GM23248 (cell line): ENCODE data around the gene MMS19. TPM values are rescaled to one million over a fixed set of nuclear protein-coding genes. Genes with fewer than 3 reads are reported as not detected.

Experiments used
- DNase-seq: peaks from one replicate; pipeline ENCODE4 v3.0.0-alpha.2; 2015
- H2AFZ ChIP-seq: fragments of 200-600 bp; sonication (generic); 2 replicates; pipeline ENCODE4 v1.6.1; 2016; ENCODE audit warnings: antibody characterized with exemption
- H3F3A ChIP-seq: fragments of 200-600 bp; sonication (generic); 2 replicates; pipeline ENCODE4 v1.6.1; 2016; ENCODE audit warnings: mild to moderate bottlenecking, antibody characterized with exemption, mixed run types; ENCODE audit not compliant: insufficient read depth
- H3K27ac ChIP-seq: fragments of 200-600 bp; sonication (generic); 2 replicates; pipeline ENCODE4 v1.5.1; 2016; ENCODE audit warnings: mild to moderate bottlenecking
- H3K27me3 ChIP-seq: fragments of 200-600 bp; sonication (generic); replicated peaks from 2 replicates; pipeline ENCODE4 v1.6.1; 2016; ENCODE audit warnings: mild to moderate bottlenecking; ENCODE audit not compliant: insufficient read depth
- H3K36me3 ChIP-seq: fragments of 200-600 bp; sonication (generic); 2 replicates; pipeline ENCODE4 v1.6.1; 2016; ENCODE audit warnings: low read depth, mild to moderate bottlenecking
- H3K4me1 ChIP-seq: fragments of 200-600 bp; sonication (generic); 2 replicates; pipeline ENCODE4 v1.6.1; 2016; ENCODE audit warnings: mild to moderate bottlenecking; ENCODE audit not compliant: insufficient read depth
- H3K4me2 ChIP-seq: fragments of 200-600 bp; sonication (generic); one replicate; pipeline ENCODE4 v1.6.1; 2016; ENCODE audit warnings: mild to moderate bottlenecking; ENCODE audit not compliant: unreplicated experiment
- H3K4me3 ChIP-seq: fragments of 200-600 bp; sonication (generic); 2 replicates; pipeline ENCODE4 v1.5.1; 2016; ENCODE audit warnings: mild to moderate bottlenecking
- H3K79me2 ChIP-seq: fragments of 200-600 bp; sonication (generic); 2 replicates; pipeline ENCODE4 v1.6.1; 2016; ENCODE audit warnings: mild to moderate bottlenecking; ENCODE audit not compliant: insufficient read depth
- H3K9ac ChIP-seq: fragments of 200-600 bp; sonication (generic); 2 replicates; pipeline ENCODE4 v1.6.1; 2016; ENCODE audit warnings: mild to moderate bottlenecking
- H3K9me2 ChIP-seq: fragments of 200-600 bp; sonication (generic); 2 replicates; pipeline ENCODE4 v1.6.1; 2016; ENCODE audit warnings: mixed run types, mild to moderate bottlenecking, moderate library complexity; ENCODE audit not compliant: insufficient read depth
- H3K9me3 ChIP-seq: fragments of 200-600 bp; sonication (generic); one replicate; pipeline ENCODE4 v1.6.1; 2017; ENCODE audit warnings: low read depth
- H4K20me1 ChIP-seq: fragments of 200-600 bp; sonication (generic); 2 replicates; pipeline ENCODE4 v1.6.0; 2016; ENCODE audit not compliant: insufficient read depth
- EZH2 ChIP-seq: fragments of 200-600 bp; sonication (generic); IDR thresholded peaks from 2 replicates; pipeline ENCODE4 v1.6.1; 2018; ENCODE audit warnings: antibody characterized with exemption, mild to moderate bottlenecking; ENCODE audit not compliant: insufficient read depth, poor library complexity, severe bottlenecking
- EZH2phosphoT487 ChIP-seq: fragments of 200-600 bp; sonication (generic); IDR thresholded peaks from 2 replicates; pipeline ENCODE4 v1.6.1; 2018; ENCODE audit warnings: antibody characterized with exemption, moderate library complexity, mild to moderate bottlenecking, low read depth; ENCODE audit not compliant: insufficient read depth
- WGBS, 2 experiments: methylation state at CpG; one replicate each; pipeline ENCODE4 v1.1.6; 2015 to 2017; ENCODE audit warnings: low lambda C conversion rate in 2 of 2, low coverage in 1 of 2; ENCODE audit errors: missing lambda C conversion rate in 2 of 2; 5-methylcytosine and 5-hydroxymethylcytosine counted together
- in situ Hi-C: fragments of 300-500 bp; cut with MboI; formaldehyde crosslinking; loops from 2 replicates; pipeline ENCODE4 v1.15.0; 2020
- polyA plus RNA-seq: library from polyadenylated mRNA; unstranded; fragments of >200 nt; fragmentation: Nextera tagmentation; extraction: Ambion mirVana; gene quantifications from 2 replicates; pipeline ENCODE4 v1.2.1, GENCODE V29; 2016
- total RNA-seq: library from RNA; depleted of rRNA; stranded (reverse); fragments of >200 nt; shearing (Covaris generic); gene quantifications from 2 replicates; pipeline ENCODE4 v1.2.3, GENCODE V29; 2014

The MMS19 gene
- total and polyA plus RNA-seq, 2 experiments from 2014 or later, result 40.0 to 89.7 TPM

DNA sequence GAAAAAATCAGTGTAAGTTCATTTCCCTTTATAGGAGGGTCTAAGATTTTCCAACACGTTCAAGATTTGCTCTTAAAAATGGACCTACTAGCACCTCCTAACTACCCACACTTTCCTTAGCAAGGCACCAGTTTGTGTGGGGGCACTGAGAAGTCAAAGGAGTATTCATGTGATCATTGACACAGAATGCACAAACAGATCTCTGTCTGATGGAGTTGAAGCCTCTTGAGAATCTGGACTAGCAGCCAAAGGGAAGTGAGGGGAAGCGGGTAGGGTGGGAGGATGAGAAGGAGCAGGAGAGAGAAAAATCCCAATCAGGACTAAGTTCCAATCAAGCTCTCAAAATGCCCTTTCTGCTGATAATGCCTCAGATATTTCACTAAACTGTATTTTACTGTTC, 4.1 kb downstream of the MMS19 start:
- Histone ChIP-seq H3K4me3 (no peak overlapping the region), H3K79me2 (peaks cover 84% of the 10 kb centered on the region), H3K4me2 (peak overlapping the region; percentile 20), H3K9me2 (no peaks in the 10 kb centered on the region), H3K27ac (no peak overlapping the region), H3K27me3 (no peaks in the 10 kb centered on the region), H3K9ac (0 out of 2 replicates have a peak overlapping the region, but pooled peaks have one; percentile 9), H3K9me3 (no peaks in the 10 kb centered on the region), H2AFZ (no peak overlapping the region), H3F3A (peaks cover 25% of the 10 kb centered on the region; the same call in 1 of the 2 replicates), H3K4me1 (peaks cover 36% of the 10 kb centered on the region), H4K20me1 (peaks cover 7% of the 10 kb centered on the region; the same call in 1 of the 2 replicates), H3K36me3 (0 out of 2 replicates have a peak, but pooled peaks cover 10% of the 10 kb centered on the region)
- in situ Hi-C loops, result no loop called here
- DNase-seq, result peak; percentile 22
- WGBS, 2 experiments, result 39 to 51% methylated on average over 2 of the region's 2 CpGs
- TF ChIP-seq EZH2phosphoT487 (no peak), EZH2 (no peak)

DNA sequence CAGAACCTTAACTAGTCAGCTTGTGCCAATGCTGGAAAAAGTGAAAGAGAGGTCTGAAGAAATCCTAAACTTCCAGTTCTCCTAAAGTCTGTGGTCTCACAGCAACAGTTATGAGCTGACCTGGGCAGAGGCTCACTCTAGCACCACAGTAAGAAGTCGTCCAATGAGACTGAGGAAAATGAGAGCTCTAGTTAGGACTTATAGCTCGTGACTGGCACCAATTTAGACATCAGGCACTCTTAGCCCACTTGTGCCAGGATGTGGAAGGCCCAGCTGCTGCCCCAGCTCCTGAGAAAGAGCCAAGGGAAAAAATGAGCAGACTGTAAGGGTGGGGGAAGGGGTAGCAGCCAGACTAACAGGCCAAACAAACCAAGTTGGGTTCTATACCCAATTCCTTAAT, 7.6 kb downstream of the MMS19 start:
- in situ Hi-C loops, result no loop called here
- H3K4me1 ChIP-seq, result peaks cover 27% of the 10 kb centered on the region
- peaks cover 100% of the 10 kb centered on the region for H3K79me2 ChIP-seq
- H3K9ac ChIP-seq, result no peak overlapping the region
- 0 out of 2 replicates have a peak, but pooled peaks cover 14% of the 10 kb centered on the region for H3K36me3 ChIP-seq
- H4K20me1 ChIP-seq, result peaks cover 20% of the 10 kb centered on the region; the same call in 1 of the 2 replicates
- H3K27ac ChIP-seq, result no peak overlapping the region
- peak; percentile 21 for DNase-seq
- TF ChIP-seq EZH2 (no peak), EZH2phosphoT487 (no peak)
- H2AFZ ChIP-seq, result no peak overlapping the region
- 29 to 42% methylated on average over 2 of the region's 2 CpGs for WGBS, 2 experiments
- H3F3A ChIP-seq, result 0 out of 2 replicates have a peak, but pooled peaks cover 11% of the 10 kb centered on the region
- no peaks in the 10 kb centered on the region for H3K9me3 ChIP-seq
- H3K27me3 ChIP-seq, result no peaks in the 10 kb centered on the region
- H3K4me3 ChIP-seq, result no peak overlapping the region
- peak overlapping the region; percentile 22 for H3K4me2 ChIP-seq
- H3K9me2 ChIP-seq, result no peaks in the 10 kb centered on the region

DNA sequence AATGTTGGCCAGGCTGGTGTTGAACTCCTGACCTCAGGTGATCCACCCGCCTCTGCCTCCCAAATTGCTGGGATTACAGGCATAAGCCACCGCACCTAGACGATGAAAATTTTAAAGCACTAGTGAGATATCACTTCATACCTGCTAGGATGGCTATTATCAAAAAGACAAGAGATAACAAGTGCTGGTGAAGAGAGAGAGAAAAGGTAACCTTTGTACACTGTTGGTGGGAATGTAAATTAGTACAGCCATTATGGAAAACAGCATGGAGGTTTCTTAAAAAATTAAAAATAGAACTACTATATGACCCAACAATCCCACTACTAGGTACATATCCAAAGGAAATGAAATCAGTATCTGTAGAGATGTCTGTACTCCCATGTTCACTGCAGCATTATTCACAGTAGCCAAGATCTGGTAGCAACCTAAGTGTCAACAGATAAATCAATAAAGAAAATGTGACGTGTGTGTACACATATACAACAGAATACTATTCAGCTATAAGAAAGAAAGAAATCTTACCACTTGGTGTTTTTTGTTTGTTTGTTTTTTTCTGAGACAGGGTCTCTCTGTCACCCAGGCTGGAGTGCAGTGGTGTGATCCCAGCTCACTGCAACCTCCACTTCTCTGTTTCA, 12.5 kb downstream of the MMS19 start:
- Histone ChIP-seq H3K27ac (no peak overlapping the region), H3K9me2 (no peaks in the 10 kb centered on the region), H3K4me3 (no peak overlapping the region), H3K4me1 (peaks cover 23% of the 10 kb centered on the region), H2AFZ (no peak overlapping the region), H3K79me2 (peaks cover 100% of the 10 kb centered on the region), H3K27me3 (no peaks in the 10 kb centered on the region), H3K36me3 (peaks cover 10% of the 10 kb centered on the region), H3K4me2 (no peak overlapping the region), H4K20me1 (peaks cover 19% of the 10 kb centered on the region; the same call in 1 of the 2 replicates), H3K9me3 (no peaks in the 10 kb centered on the region), H3F3A (0 out of 2 replicates have a peak, but pooled peaks cover 11% of the 10 kb centered on the region), H3K9ac (no peak overlapping the region)
- DNase-seq, result no peak
- TF ChIP-seq EZH2phosphoT487, result no peak
- 86 to 90% methylated on average over 4 of the region's 4 CpGs for WGBS, 2 experiments
- in situ Hi-C loops, result no loop called here

DNA sequence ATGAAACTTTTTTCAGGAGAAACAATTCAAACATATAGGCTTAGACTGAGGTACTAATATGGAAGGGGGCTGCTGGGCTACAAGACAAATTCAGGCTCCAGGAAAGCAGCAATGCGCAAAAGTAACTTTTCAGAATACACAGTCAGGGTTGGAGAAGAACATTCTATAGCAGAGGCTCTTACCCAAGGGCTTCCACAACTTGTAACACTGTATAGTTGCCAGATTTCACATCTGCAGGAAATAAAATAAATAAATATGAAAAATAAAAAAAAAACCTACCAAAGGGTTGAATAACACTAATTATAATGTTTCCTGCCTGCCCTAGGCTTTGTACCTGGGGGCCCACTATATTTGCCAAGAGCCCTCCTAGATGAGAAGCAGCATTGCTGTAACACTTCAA, 14.3 kb downstream of the MMS19 start:
- H3K27me3 ChIP-seq, result no peaks in the 10 kb centered on the region
- H3F3A ChIP-seq, result 0 out of 2 replicates have a peak, but pooled peaks cover 2% of the 10 kb centered on the region
- no peak overlapping the region for H3K4me3 ChIP-seq
- DNase-seq, result no peak
- H4K20me1 ChIP-seq, result peaks cover 11% of the 10 kb centered on the region; the same call in 1 of the 2 replicates
- H3K4me2 ChIP-seq, result no peak overlapping the region
- WGBS, 2 experiments, result 100% methylated on average over 1 of the region's 1 CpG
- peaks cover 100% of the 10 kb centered on the region for H3K79me2 ChIP-seq
- in situ Hi-C loops, result no loop called here
- H3K36me3 ChIP-seq, result peaks cover 24% of the 10 kb centered on the region
- no peak for TF ChIP-seq EZH2phosphoT487
- TF ChIP-seq EZH2, result no peak
- no peak overlapping the region for H2AFZ ChIP-seq
- no peak overlapping the region for H3K27ac ChIP-seq
- H3K9me3 ChIP-seq, result no peaks in the 10 kb centered on the region
- no peak overlapping the region for H3K9ac ChIP-seq
- H3K9me2 ChIP-seq, result no peaks in the 10 kb centered on the region
- H3K4me1 ChIP-seq, result peaks cover 12% of the 10 kb centered on the region
